WTC11 (cell line): ENCODE results near the gene B4GALT6. TPM values are rescaled to one million over a fixed set of nuclear protein-coding genes. Genes with fewer than 3 reads are reported as not detected.

Experiments
- ATAC-seq: fragments of 200-7000 bp; cut with Tn5 transposase; 2 replicates; pipeline ENCODE4 v1.10.0; 2021; ENCODE audit warnings: mild to moderate bottlenecking, moderate library complexity
- CTCF ChIA-PET: fragments of 300-600 bp; sonication (Branson Sonifier 250); formaldehyde crosslinking; loops from one replicate; lab custom pipeline; 2021; ENCODE audit warnings: antibody characterized with exemption; lab: Charles Lee
- POLR2A ChIA-PET: fragments of 350-600 bp; sonication (Branson Sonifier 250); formaldehyde crosslinking; loops from one replicate; lab custom pipeline; 2021; ENCODE audit warnings: antibody characterized with exemption; lab: Charles Lee
- DNase-seq: peaks from one replicate; pipeline ENCODE4 v3.0.0; 2021; ENCODE audit warnings: low spot score
- H3K27ac Mint-ChIP-seq: 2 replicates; pipeline ENCODE4 v1.8.0; 2021; ENCODE audit warnings: mixed read lengths
- H3K27me3 Mint-ChIP-seq: 2 replicates; pipeline ENCODE4 v1.8.0; 2021; ENCODE audit warnings: low read depth, mild to moderate bottlenecking, moderate library complexity, mixed read lengths
- H3K36me3 Mint-ChIP-seq: 2 replicates; pipeline ENCODE4 v1.8.0; 2021; ENCODE audit warnings: mixed read lengths
- H3K4me1 Mint-ChIP-seq: 2 replicates; pipeline ENCODE4 v1.8.0; 2022; ENCODE audit warnings: mixed read lengths
- H3K4me3 Mint-ChIP-seq: 2 replicates; pipeline ENCODE4 v1.8.0; 2021; ENCODE audit warnings: mild to moderate bottlenecking, moderate library complexity, mixed read lengths
- H3K9me3 Mint-ChIP-seq: 2 replicates; pipeline ENCODE4 v1.8.0; 2021; ENCODE audit warnings: mixed read lengths
- E2F5 ChIP-seq: sonication (generic); formaldehyde crosslinking; IDR thresholded peaks from 2 replicates; pipeline ENCODE4 v1.8.1; 2022; ENCODE audit warnings: mild to moderate bottlenecking, moderate library complexity, missing genetic modification reagents
- FOXK1 ChIP-seq: sonication (generic); formaldehyde crosslinking; IDR thresholded peaks from 2 replicates; pipeline ENCODE4 v1.8.0; 2022; ENCODE audit warnings: mild to moderate bottlenecking, moderate library complexity, missing genetic modification reagents
- HMGXB4 ChIP-seq: sonication (generic); formaldehyde crosslinking; IDR thresholded peaks from 2 replicates; pipeline ENCODE4 v1.8.1; 2023; ENCODE audit warnings: mild to moderate bottlenecking, moderate library complexity, missing genetic modification reagents
- SP1 ChIP-seq: sonication (generic); formaldehyde crosslinking; conservative IDR thresholded peaks from 2 replicates; pipeline ENCODE4 v1.8.1; 2022; ENCODE audit warnings: missing genetic modification reagents
- STAT6 ChIP-seq: sonication (generic); formaldehyde crosslinking; conservative IDR thresholded peaks from 2 replicates; pipeline ENCODE4 v1.8.1; 2023; ENCODE audit warnings: mild to moderate bottlenecking, low read depth, missing genetic modification reagents, moderate library complexity
- TCF7 ChIP-seq: sonication (generic); formaldehyde crosslinking; IDR thresholded peaks from 2 replicates; pipeline ENCODE4 v1.8.0; 2022; ENCODE audit warnings: mild to moderate bottlenecking, low read depth, missing genetic modification reagents, moderate library complexity
- USF1 ChIP-seq: sonication (generic); formaldehyde crosslinking; IDR thresholded peaks from 2 replicates; pipeline ENCODE4 v1.8.0; 2022; ENCODE audit warnings: mild to moderate bottlenecking, missing genetic modification reagents
- ZNF121 ChIP-seq: sonication (generic); formaldehyde crosslinking; IDR thresholded peaks from 2 replicates; pipeline ENCODE4 v1.8.0; 2023; ENCODE audit warnings: missing genetic modification reagents
- ZNF138 ChIP-seq: sonication (generic); formaldehyde crosslinking; conservative IDR thresholded peaks from 2 replicates; pipeline ENCODE4 v1.8.1; 2022; ENCODE audit warnings: mild to moderate bottlenecking, moderate library complexity, missing genetic modification reagents
- ZNF219 ChIP-seq: sonication (generic); formaldehyde crosslinking; IDR thresholded peaks from 2 replicates; pipeline ENCODE4 v1.8.0; 2023; ENCODE audit warnings: missing genetic modification reagents, mild to moderate bottlenecking, borderline replicate concordance
- total RNA-seq: library from RNA; stranded (reverse); gene quantifications from 3 replicates; pipeline ENCODE4 v1.2.3, GENCODE V29; 2021
- TF ChIP-seq, protein P1 (sequence below): fragments of 250-450 bp; sonication (Bioruptor Pico); IDR thresholded peaks from 2 replicates; pipeline ENCODE4 v2.1.2; 2022; ENCODE audit warnings: mild to moderate bottlenecking, moderate library complexity
- TF ChIP-seq, protein P2 (sequence below): sonication (generic); formaldehyde crosslinking; IDR thresholded peaks from 2 replicates; pipeline ENCODE4 v1.8.1; 2023; ENCODE audit warnings: mild to moderate bottlenecking, missing genetic modification reagents, borderline replicate concordance

B4GALT6 gene
- total RNA-seq, 1 experiment from 2014 or later: 50.6 TPM

- H3K27me3 Mint-ChIP-seq: no peaks in the 10 kb centered on the region
- DNase-seq (no peak), ATAC-seq (no peak)
- CTCF ChIA-PET: interaction anchor here (0.6 kb wide), 1 partner anchor 355 kb away, joined by 4 read pairs; no protein-coding TSS in a partner anchor
- no peaks in the 10 kb centered on the region for H3K36me3 Mint-ChIP-seq
- H3K27ac Mint-ChIP-seq: no peak overlapping the region
- no peak for TF ChIP-seq ZNF138
- TF ChIP-seq USF1 (CRISPR knock-in tag): no peak
- no peak for TF ChIP-seq E2F5 (CRISPR knock-in tag)
- TF ChIP-seq, protein P1, sequence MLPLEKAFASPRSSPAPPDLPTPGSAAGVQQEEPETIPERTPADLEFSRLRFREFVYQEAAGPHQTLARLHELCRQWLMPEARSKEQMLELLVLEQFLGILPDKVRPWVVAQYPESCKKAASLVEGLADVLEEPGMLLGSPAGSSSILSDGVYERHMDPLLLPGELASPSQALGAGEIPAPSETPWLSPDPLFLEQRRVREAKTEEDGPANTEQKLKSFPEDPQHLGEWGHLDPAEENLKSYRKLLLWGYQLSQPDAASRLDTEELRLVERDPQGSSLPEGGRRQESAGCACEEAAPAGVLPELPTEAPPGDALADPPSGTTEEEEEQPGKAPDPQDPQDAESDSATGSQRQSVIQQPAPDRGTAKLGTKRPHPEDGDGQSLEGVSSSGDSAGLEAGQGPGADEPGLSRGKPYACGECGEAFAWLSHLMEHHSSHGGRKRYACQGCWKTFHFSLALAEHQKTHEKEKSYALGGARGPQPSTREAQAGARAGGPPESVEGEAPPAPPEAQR: no peak
- TF ChIP-seq, protein P2, sequence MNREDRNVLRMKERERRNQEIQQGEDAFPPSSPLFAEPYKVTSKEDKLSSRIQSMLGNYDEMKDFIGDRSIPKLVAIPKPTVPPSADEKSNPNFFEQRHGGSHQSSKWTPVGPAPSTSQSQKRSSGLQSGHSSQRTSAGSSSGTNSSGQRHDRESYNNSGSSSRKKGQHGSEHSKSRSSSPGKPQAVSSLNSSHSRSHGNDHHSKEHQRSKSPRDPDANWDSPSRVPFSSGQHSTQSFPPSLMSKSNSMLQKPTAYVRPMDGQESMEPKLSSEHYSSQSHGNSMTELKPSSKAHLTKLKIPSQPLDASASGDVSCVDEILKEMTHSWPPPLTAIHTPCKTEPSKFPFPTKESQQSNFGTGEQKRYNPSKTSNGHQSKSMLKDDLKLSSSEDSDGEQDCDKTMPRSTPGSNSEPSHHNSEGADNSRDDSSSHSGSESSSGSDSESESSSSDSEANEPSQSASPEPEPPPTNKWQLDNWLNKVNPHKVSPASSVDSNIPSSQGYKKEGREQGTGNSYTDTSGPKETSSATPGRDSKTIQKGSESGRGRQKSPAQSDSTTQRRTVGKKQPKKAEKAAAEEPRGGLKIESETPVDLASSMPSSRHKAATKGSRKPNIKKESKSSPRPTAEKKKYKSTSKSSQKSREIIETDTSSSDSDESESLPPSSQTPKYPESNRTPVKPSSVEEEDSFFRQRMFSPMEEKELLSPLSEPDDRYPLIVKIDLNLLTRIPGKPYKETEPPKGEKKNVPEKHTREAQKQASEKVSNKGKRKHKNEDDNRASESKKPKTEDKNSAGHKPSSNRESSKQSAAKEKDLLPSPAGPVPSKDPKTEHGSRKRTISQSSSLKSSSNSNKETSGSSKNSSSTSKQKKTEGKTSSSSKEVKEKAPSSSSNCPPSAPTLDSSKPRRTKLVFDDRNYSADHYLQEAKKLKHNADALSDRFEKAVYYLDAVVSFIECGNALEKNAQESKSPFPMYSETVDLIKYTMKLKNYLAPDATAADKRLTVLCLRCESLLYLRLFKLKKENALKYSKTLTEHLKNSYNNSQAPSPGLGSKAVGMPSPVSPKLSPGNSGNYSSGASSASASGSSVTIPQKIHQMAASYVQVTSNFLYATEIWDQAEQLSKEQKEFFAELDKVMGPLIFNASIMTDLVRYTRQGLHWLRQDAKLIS (CRISPR knock-in tag): no peak
- TF ChIP-seq HMGXB4 (CRISPR knock-in tag): no peak
- TF ChIP-seq ZNF219: no peak
- no peak for TF ChIP-seq ZNF121
- POLR2A ChIA-PET: no interaction called here
- peaks cover 3% of the 10 kb centered on the region; the same call in 1 of the 2 replicates for H3K4me1 Mint-ChIP-seq
- H3K9me3 Mint-ChIP-seq: 0 out of 2 replicates have a peak, but pooled peaks cover 3% of the 10 kb centered on the region
- no peak overlapping the region for H3K4me3 Mint-ChIP-seq
Observed at GRCh38 chr18:31577195-31577594, 107.2 kb downstream of the B4GALT6 start.

DNA sequence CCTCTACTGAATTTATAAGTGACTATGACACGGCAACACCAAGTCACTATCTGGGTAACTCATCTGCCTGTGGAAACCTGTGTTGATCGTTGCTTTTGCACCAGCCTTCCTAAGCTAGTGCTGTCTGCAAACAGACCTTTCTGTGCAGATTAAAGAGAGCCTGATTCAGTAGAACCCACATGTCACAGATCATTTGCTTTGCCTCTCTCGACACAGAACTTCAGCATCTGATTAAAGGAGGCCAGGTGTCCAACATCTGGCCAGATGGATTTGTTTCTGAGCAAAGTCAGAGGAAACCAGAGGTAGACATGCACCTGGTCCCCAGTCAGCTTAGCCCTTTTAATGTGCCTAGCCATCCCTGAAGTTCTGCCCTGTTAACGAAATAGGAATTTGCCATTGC lies 107.7 kb downstream of the B4GALT6 start:
- Mint-ChIP-seq H3K9me3 (0 out of 2 replicates have a peak, but pooled peaks cover 3% of the 10 kb centered on the region), H3K4me1 (peaks cover 7% of the 10 kb centered on the region), H3K36me3 (no peaks in the 10 kb centered on the region)
- TF ChIP-seq STAT6 (CRISPR knock-in tag): no peak
- no peak for TF ChIP-seq SP1 (CRISPR knock-in tag)
- no peak for TF ChIP-seq FOXK1 (CRISPR knock-in tag)
- TF ChIP-seq TCF7 (CRISPR knock-in tag): no peak
- TF ChIP-seq, all 79 proteins: peak for 0
- POLR2A ChIA-PET: no interaction called here
- CTCF ChIA-PET: interaction anchor here (0.6 to 0.8 kb wide), 2 partner anchors 35 to 356 kb away, joined by 3 to 4 read pairs; no protein-coding TSS in a partner anchor
- Mint-ChIP-seq H3K27ac (no peak overlapping the region), H3K4me3 (no peak overlapping the region), H3K27me3 (no peaks in the 10 kb centered on the region)
- ATAC-seq (no peak), DNase-seq (no peak)
